ENCODE results near the gene RASL12.
A peak's percentile ranks its signal among the peaks of the same experiment; 100 is the strongest.

The RASL12 gene

GRCh38 chr15:65092911-65093792 lies 25.4 kb upstream of the RASL12 start:
- no peak for DNase-seq (ENCODE audit: low spot score)

- DNase-seq (ENCODE audit: low spot score) = no peak
Measured at GRCh38 chr15:65091946-65092770, 24.4 kb upstream of the RASL12 start.

GRCh38 chr15:65089206-65089824 lies 21.5 kb upstream of the RASL12 start:
- no peak for DNase-seq (ENCODE audit: low spot score)

- DNase-seq (ENCODE audit: low spot score) = no peak
Measured at GRCh38 chr15:65088643-65089021, 20.8 kb upstream of the RASL12 start.

GRCh38 chr15:65087873-65088642 lies 20.3 kb upstream of the RASL12 start:
- DNase-seq (ENCODE audit: low spot score) = no peak

GRCh38 chr15:65087411-65087810 lies 19.6 kb upstream of the RASL12 start:
- no peak for DNase-seq (ENCODE audit: low spot score)

- DNase-seq (ENCODE audit: low spot score) = no peak
Measured at GRCh38 chr15:65086680-65087111, 18.9 kb upstream of the RASL12 start.

- DNase-seq (ENCODE audit: low spot score) = no peak
Measured at GRCh38 chr15:65085990-65086679, 18.3 kb upstream of the RASL12 start.

GRCh38 chr15:65085207-65085753 lies 17.5 kb upstream of the RASL12 start:
- DNase-seq (ENCODE audit: low spot score) = no peak

GRCh38 chr15:65084500-65085206 lies 16.9 kb upstream of the RASL12 start:
- no peak for DNase-seq (ENCODE audit: low spot score)

GRCh38 chr15:65083262-65083701 lies 15.5 kb upstream of the RASL12 start:
- no peak for DNase-seq (ENCODE audit: low spot score)

- DNase-seq (ENCODE audit: low spot score) = no peak
Measured at GRCh38 chr15:65082303-65082953, 14.6 kb upstream of the RASL12 start.

GRCh38 chr15:65081758-65082157 lies 14.0 kb upstream of the RASL12 start:
- no peak for DNase-seq (ENCODE audit: low spot score)

GRCh38 chr15:65081270-65081669 lies 13.5 kb upstream of the RASL12 start:
- no peak for DNase-seq (ENCODE audit: low spot score)

GRCh38 chr15:65079580-65079979 lies 11.8 kb upstream of the RASL12 start:
- no peak for DNase-seq (ENCODE audit: low spot score)

- peak; percentile 64 for DNase-seq (ENCODE audit: low spot score)
Measured at GRCh38 chr15:65077981-65078352, 10.2 kb upstream of the RASL12 start.

GRCh38 chr15:65077291-65077980 lies 9.6 kb upstream of the RASL12 start:
- DNase-seq (ENCODE audit: low spot score) = no peak

GRCh38 chr15:65076486-65077290 lies 8.9 kb upstream of the RASL12 start, which contains the start of gene KBTBD13:
TSS of gene KBTBD13 (plus strand) at chr15:65076746. CDS start at chr15:65076816, 70 bp downstream.
- DNase-seq (ENCODE audit: low spot score) = no peak
